Nephron progenitor cell (in vitro differentiated cells): ENCODE data around the gene MAB21L3.

Experiments used
- DNase-seq: peaks from one replicate; pipeline ENCODE4 v3.0.0; 2021
- H3K27ac Mint-ChIP-seq: 2 replicates; pipeline ENCODE4 v1.8.0; 2021; ENCODE audit warnings: mild to moderate bottlenecking, moderate library complexity, mixed read lengths
- H3K27me3 Mint-ChIP-seq: 2 replicates; pipeline ENCODE4 v1.8.0; 2021; ENCODE audit warnings: mild to moderate bottlenecking, low read depth, mixed read lengths; ENCODE audit not compliant: poor library complexity
- H3K36me3 Mint-ChIP-seq: 2 replicates; pipeline ENCODE4 v1.8.0; 2021; ENCODE audit warnings: low read depth, mixed read lengths
- H3K4me1 Mint-ChIP-seq: 2 replicates; pipeline ENCODE4 v1.8.0; 2021; ENCODE audit warnings: mixed read lengths
- H3K4me3 Mint-ChIP-seq: 2 replicates; pipeline ENCODE4 v1.8.0; 2021; ENCODE audit warnings: mild to moderate bottlenecking, moderate library complexity, mixed read lengths
- H3K9me3 Mint-ChIP-seq: 2 replicates; pipeline ENCODE4 v1.8.0; 2021; ENCODE audit warnings: mild to moderate bottlenecking, moderate library complexity, mixed read lengths
- TF ChIP-seq, protein P1 (sequence below): fragments of 200-600 bp; sonication (generic); IDR thresholded peaks from 2 replicates; pipeline ENCODE4 v1.5.0; 2021; ENCODE audit warnings: antibody characterized with exemption

Gene MAB21L3

GRCh38 chr1:116157096-116157495 is 45.9 kb downstream of the MAB21L3 start:
- H3K4me3 Mint-ChIP-seq: no peak overlapping the region
- no peaks in the 10 kb centered on the region for H3K36me3 Mint-ChIP-seq
- peaks cover 5% of the 10 kb centered on the region for H3K4me1 Mint-ChIP-seq
- peaks cover 2% of the 10 kb centered on the region for H3K27me3 Mint-ChIP-seq
- no peak for DNase-seq
- TF ChIP-seq, protein P1, sequence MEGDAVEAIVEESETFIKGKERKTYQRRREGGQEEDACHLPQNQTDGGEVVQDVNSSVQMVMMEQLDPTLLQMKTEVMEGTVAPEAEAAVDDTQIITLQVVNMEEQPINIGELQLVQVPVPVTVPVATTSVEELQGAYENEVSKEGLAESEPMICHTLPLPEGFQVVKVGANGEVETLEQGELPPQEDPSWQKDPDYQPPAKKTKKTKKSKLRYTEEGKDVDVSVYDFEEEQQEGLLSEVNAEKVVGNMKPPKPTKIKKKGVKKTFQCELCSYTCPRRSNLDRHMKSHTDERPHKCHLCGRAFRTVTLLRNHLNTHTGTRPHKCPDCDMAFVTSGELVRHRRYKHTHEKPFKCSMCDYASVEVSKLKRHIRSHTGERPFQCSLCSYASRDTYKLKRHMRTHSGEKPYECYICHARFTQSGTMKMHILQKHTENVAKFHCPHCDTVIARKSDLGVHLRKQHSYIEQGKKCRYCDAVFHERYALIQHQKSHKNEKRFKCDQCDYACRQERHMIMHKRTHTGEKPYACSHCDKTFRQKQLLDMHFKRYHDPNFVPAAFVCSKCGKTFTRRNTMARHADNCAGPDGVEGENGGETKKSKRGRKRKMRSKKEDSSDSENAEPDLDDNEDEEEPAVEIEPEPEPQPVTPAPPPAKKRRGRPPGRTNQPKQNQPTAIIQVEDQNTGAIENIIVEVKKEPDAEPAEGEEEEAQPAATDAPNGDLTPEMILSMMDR: no peak
- H3K9me3 Mint-ChIP-seq: peaks cover 14% of the 10 kb centered on the region
- H3K27ac Mint-ChIP-seq: no peak overlapping the region

DNA sequence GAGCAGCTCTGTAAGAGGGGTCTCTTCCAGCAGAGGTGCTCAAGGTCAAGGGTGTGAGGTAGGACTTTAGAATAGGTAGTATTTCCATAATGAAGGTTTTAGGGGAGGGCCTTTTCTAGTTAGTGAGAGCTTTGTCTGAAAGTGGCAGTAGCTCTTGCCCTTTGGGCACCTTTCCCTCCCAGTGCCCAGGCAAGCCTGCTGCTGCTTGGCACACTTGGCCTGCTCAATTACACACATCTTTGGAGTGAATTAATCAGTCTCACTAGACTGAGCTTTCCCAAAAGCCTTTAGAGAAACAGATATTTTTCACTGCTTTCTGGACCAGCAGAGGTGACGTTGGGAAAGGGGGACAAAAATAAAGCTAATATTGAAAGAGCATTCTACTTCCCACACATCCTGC is 48.0 kb downstream of the MAB21L3 start:
- H3K36me3 Mint-ChIP-seq: no peaks in the 10 kb centered on the region
- peaks cover 6% of the 10 kb centered on the region for H3K27me3 Mint-ChIP-seq
- H3K4me3 Mint-ChIP-seq: no peak overlapping the region
- TF ChIP-seq, protein P1: no peak
- H3K4me1 Mint-ChIP-seq: peaks cover 6% of the 10 kb centered on the region
- no peak overlapping the region for H3K27ac Mint-ChIP-seq
- no peak for DNase-seq
- peaks cover 14% of the 10 kb centered on the region for H3K9me3 Mint-ChIP-seq

DNA sequence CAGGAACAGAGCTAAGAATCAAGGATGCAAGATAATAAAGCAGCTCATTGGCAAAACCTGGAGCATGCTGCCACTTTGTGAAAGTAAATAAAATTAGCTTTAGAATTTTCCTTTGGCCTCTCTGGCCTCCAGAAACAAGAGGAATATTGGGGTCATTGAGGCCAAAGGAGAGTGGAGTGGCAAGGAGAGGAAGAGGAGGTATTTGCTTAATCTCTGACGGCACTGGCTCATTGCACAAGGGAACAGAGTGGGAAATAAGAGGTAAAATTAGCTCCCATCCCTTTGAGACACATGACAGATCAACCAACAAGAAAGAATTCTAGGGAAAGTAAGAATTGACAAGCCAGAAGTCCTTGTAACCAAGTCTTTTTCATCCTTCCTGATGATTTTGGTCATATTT is 48.4 kb downstream of the MAB21L3 start:
- H3K9me3 Mint-ChIP-seq: peaks cover 14% of the 10 kb centered on the region
- H3K4me3 Mint-ChIP-seq: no peak overlapping the region
- H3K36me3 Mint-ChIP-seq: no peaks in the 10 kb centered on the region
- peaks cover 9% of the 10 kb centered on the region for H3K4me1 Mint-ChIP-seq
- peaks cover 6% of the 10 kb centered on the region for H3K27me3 Mint-ChIP-seq
- TF ChIP-seq, protein P1: no peak
- no peak overlapping the region for H3K27ac Mint-ChIP-seq
- no peak for DNase-seq

DNA sequence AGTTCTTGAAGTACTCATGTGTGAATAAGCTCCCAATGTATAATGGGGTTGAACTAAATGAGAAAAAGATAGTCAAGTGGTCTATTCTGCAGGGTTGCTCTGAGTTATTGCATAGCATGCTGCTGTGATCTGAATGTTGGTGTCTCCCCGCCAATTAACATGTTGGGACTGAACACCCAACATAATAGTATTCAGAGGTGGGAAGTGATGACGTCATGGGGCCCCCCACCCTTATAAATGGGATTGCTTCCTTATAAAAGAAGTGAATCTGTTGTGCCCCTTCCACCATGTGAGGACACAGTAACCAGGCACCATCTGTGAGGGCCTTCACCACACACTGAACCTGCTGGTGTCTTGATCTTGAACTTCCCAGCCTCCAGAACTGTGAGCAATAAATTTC is 50.2 kb downstream of the MAB21L3 start:
- H3K9me3 Mint-ChIP-seq: peaks cover 14% of the 10 kb centered on the region
- peaks cover 13% of the 10 kb centered on the region for H3K4me1 Mint-ChIP-seq
- no peak overlapping the region for H3K4me3 Mint-ChIP-seq
- TF ChIP-seq, protein P1: no peak
- H3K27ac Mint-ChIP-seq: no peak overlapping the region
- no peaks in the 10 kb centered on the region for H3K36me3 Mint-ChIP-seq
- H3K27me3 Mint-ChIP-seq: peaks cover 8% of the 10 kb centered on the region
- no peak for DNase-seq

DNA sequence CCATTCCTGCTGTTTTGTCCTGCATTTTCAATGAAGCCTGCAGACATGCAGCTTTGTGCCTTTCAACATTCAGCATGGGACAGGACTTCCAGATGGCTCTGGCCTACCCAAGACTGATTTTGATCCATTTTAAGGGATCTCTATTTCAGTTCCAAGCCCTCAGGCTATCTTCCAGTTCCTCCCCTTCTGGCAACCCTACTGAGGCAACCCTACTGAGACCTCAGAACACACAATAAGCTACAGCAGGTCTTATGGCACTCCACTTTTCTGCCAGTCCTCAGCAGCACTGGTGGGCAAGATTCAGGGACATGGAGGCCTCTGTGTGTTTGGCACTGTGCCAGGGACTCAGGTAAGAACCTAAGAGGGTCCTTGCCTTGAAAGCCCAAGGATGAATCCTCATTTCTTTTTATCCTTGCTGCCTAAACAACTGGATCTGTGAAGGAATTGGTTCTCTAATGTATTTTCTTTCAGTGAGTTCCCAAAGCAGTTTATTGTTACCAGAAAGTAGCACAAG is 50.7 kb downstream of the MAB21L3 start:
- H3K27ac Mint-ChIP-seq: no peak overlapping the region
- DNase-seq: no peak
- H3K36me3 Mint-ChIP-seq: no peaks in the 10 kb centered on the region
- no peak overlapping the region for H3K4me3 Mint-ChIP-seq
- H3K27me3 Mint-ChIP-seq: peaks cover 12% of the 10 kb centered on the region
- H3K4me1 Mint-ChIP-seq: peaks cover 14% of the 10 kb centered on the region
- peaks cover 11% of the 10 kb centered on the region for H3K9me3 Mint-ChIP-seq
- TF ChIP-seq, protein P1: no peak

DNA sequence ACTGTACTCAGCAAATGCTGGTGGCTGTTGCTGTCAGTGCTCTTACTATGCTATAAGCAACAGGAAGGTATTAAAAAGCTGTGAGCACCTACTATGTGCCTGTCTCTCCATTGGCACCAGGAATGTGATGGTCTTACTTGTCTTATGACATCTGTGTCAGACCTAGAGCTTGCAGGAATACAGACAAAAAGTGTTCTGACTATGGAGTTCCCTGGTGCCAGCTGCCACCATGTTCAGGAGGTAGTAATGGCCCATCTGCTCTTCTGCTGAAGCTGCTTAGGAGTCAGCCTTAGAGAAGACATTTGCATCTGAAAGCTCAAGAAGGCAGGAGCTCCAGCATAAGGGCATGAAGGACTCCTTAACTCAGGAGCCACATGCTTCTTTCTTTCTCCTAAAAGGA is 52.3 kb downstream of the MAB21L3 start:
- peaks cover 7% of the 10 kb centered on the region for H3K9me3 Mint-ChIP-seq
- H3K36me3 Mint-ChIP-seq: no peaks in the 10 kb centered on the region
- no peak overlapping the region for H3K27ac Mint-ChIP-seq
- no peak overlapping the region for H3K4me3 Mint-ChIP-seq
- H3K27me3 Mint-ChIP-seq: peaks cover 18% of the 10 kb centered on the region
- DNase-seq: no peak
- TF ChIP-seq, protein P1: no peak
- peaks cover 26% of the 10 kb centered on the region for H3K4me1 Mint-ChIP-seq
